Hematopoietic multipotent progenitor cell treated with erythropoietin and hydrocortisone succinate and interleukin-3 and kit ligand, for 17 days (in vitro differentiated cells): ENCODE data around the gene UIMC1.

Experiments
- DNase-seq: peaks from one replicate; pipeline ENCODE4 v3.0.0-alpha.2; 2015; ENCODE audit warnings: low spot score

The UIMC1 gene

DNA sequence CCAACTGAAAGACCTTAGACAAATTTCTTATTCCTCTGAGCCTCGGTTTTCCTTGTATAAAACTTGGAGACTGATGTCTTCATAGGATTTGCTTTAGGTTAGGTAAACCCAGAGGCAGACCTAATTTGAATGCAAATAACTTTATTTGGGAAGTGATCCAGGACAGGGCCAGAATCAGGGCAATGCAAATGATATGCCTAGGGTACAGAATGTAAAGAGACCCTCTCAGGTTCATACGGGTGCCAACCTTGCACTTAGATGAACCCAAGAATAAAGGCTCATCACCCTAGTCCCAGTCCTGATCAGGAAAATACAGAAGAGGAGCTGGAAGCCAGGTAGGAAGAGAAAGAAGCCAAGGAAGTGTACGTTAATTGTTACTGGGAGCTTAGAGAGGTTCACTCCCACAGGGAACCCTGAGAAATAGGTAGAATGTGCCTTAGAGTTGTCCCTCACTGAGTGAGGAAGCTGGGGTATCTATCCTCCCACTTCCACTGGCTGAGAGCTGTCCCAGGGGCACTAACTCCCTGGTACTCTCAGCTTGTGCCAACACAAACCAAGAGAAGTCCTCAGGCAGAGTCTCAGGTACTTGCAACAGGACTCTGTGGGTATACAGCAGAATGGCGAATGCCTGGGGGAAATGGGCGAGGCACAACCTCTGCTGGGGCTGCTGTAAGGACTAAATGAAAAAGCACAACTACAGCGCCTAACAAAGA is 104.3 kb downstream of the UIMC1 start:
- no peak for DNase-seq

GRCh38 chr5:176901260-176902101 is 105.1 kb downstream of the UIMC1 start:
- no peak for DNase-seq

DNA sequence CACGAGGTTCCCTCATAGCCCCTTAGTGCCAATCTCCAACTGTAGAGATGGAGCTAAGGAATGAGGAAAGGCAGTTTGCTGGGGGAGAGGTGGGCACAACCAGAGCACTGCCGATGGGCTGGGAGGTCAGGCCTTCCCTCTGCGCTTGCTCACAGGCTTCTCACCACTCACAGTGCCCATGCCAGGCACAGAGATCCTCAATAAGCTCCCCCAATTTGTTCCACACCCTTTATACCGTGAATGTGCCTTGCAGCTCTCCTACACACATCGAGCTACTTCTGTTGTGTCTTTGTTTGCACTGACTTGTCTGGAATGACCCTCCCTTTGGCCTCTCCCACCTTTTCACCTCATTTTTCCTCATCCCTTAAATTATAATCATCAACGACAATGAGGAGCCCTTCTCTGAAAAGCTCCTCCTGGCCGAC is 105.8 kb downstream of the UIMC1 start:
- no peak for DNase-seq

- DNase-seq, result no peak
These were observed 106.4 kb downstream of the UIMC1 start for GRCh38 chr5:176899946-176900779.

DNA sequence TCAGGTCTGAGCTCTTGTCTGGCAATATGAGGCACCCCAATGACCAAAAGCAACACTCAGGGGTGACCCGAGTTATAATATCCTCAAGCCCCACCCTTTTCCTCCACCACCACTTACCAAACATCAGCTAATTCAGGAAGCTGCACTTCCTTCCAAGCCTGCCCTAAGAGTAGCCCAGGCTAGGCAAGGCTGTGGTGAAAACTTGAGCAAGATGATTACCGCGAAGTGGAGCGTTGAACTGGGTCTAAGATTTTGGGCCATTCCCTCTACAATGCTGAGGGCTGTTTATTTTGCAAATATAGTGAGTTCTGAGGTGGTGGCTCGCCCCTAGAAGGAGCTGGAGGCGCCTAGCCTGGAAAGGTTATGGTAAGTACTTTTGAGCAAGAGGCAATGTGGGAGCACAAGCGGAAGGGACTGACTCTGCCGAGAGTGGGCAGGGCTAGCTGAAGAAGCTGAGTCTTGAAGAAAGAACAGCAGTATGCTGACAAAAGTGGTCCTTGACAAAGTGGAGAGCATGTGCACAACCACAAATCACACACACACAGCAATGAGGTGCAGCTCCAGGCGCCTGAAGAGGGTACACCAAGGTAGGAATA is 107.2 kb downstream of the UIMC1 start, which contains the start of gene HK3:
HK3 (minus strand) TSS at position 51 of the 596 bp plus-strand sequence. CDS start 3,187 bp downstream, outside the sequence.
- no peak for DNase-seq

DNA sequence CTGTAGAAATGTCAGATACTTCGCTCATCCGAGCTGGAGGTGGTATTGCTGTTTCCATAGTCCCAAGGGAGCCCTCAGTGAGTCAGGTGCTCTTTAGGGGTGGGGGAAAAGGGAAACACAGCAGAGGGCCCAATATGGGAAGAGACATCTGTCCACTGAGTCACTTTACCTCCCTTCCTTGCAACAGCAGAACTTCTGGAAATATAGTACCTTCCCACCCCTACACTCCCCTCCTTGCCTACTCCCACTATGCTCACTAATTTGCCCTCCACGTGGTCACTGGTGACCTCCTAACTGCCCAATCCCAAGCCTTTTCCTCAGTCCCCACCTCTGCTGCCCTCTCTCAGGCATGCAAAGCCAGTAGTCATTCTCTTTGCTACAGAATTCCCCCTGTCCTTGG is 109.3 kb downstream of the UIMC1 start:
- no peak for DNase-seq

- no peak for DNase-seq
These were observed 110.7 kb downstream of the UIMC1 start for GRCh38 chr5:176895831-176896230.

- no peak for DNase-seq
These were observed 112.3 kb downstream of the UIMC1 start for GRCh38 chr5:176894298-176894697.

DNA sequence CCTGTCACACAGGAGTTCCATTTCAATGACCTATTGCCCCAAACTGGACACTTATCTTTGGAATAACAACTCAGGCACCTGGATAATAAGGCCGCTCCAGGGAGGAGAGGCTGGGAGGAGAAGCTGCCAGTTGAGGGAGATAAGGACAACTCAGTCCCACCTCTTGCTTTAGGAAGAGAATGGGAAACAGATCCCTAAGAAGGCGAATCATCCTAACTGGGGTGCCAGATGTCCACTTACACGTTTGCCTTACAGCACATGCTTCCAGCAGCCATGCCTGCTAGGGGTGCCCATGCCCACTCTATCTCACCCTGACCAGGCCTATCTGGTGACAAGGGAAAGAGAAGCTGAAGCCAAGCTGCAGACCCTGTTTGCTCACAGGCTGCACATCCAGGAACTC is 113.9 kb downstream of the UIMC1 start:
- DNase-seq, result no peak

DNA sequence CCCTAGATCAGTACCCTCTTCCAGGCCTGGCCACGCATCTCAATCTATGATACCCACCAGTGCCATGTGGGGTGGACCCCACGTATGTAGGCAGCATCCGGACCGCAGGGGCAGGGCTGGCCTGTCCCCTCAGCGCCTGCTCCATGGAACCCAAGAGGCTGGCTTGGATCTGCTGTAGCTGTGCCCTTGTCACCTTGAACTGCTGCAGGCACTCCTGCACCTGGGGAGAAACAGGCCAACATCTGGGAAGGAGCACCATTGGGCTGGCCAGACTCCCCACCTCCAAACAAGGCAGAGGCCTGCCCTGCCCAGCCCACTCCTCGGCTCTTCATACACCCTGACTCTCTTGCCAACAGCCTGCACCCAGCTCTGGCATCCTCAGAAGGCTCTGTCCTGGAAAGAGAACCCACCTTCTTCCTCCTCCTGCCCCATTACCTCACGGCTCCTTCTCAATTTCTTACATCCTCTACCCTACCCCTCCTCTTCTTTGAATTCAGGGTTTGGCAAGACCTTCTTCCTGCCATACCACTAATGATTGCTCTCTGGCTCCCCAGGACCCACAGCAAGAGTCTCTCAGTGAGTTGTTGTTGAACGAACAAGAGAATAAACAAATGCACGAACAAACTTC is 115.1 kb downstream of the UIMC1 start:
- DNase-seq, result no peak

DNA sequence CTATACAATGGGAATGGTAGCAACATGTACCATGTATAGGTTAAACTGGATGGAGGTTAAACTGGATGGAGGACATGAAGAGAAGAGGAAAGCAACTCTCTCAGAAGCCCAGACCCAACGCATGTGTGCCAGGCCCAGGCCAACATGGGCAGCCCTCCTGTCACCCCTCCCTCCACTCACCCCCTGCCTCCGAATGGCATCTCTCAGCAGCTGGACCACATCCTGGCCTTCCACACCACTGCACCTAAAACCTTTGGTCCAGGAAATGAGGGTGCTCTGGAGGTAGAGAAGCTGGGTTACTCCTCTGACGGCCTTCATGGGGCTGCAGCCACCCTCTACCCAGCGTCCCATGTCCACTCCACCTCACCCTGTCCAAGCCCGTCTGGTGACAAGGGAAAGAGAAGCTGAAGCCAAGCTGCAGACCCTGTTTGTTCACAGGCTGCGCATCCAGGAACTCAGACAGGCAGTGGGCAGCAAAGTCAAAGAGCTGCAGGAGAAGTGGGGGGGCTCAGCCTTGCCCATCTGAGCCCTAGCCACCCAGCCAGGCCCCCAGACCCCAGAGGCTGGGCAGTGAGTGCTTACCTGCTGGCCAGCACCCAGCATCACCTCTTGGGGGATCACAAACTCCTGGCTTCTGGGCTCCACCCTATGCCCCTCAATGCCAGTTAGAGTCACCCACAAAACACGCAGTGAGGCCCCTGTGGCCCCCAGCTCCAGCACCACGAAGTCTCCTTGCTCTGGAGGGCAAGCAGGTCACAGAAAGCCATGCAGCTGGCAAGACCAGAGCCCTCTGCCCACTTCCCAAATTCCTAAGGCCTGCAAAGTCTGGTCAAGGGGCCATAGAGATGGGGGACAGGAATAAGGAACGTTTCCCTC is 115.9 kb downstream of the UIMC1 start:
- DNase-seq, result no peak

- DNase-seq, result no peak
These were observed 117.0 kb downstream of the UIMC1 start for GRCh38 chr5:176889321-176890280.

DNA sequence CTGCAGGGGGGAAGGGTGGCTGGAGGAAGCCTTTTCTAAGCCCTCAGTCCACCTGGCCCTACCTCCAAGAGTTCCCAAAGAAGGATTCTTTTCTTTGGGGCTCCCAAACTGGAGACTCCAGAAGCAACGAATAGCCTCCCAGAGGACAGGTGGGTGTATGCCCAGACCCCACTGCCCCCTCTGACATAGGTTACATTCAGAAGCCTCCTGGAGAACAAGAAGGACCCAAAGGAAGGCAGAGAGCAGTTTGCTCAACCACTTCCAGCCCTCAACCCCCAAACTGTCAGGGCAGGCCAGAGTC is 117.8 kb downstream of the UIMC1 start:
- DNase-seq, result no peak

- no peak for DNase-seq
These were observed 118.3 kb downstream of the UIMC1 start for GRCh38 chr5:176888016-176888864.

DNA sequence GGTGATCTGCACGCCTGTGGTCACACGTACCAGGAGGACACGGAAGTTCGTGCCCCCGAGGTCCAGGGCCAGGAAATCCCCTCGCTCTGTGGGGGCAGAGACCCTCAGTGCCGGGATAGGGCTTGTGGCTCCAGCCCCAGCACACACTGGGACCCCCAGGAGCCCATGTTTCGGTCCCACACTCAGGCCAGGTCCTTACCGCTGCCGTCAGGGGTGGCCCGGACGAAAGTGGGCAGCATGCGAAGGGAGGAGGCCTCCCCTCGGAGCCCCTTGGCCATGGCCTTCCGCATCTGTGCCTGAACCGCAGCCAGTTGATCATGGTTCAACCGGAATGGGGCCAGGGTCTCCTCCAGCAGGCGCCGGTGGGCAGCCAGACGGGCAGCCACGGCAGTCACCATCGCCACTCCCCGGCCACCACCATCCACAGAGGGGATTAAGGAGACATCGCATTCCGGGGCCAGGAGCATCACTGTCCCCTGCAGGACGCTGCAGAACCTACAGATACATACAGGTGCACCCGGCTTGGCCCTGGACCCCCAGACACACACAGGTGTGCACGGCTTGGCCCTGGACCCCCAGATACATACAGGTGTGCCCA is 119.2 kb downstream of the UIMC1 start:
- DNase-seq, result no peak

GRCh38 chr5:176886336-176887251 is 120.0 kb downstream of the UIMC1 start:
- no peak for DNase-seq

DNA sequence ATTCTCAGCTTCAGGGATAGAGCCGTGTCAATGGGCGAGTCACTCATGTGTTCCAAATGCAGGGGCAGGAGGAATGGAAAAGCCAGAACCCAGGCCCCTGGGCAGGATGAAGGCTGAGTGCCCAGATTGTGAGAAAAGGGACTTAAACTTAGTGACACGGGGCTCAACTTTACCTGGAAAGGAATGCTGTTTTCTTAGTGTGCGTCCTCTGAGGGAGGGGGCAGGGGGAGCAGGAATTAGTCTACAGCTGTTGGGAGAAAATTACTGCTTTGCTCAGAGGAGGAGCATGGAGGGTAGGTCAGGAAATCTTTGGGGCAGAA is 122.0 kb downstream of the UIMC1 start:
- DNase-seq, result no peak
